Measurements from ENCODE around the gene COL4A2.

The COL4A2 gene

DNA sequence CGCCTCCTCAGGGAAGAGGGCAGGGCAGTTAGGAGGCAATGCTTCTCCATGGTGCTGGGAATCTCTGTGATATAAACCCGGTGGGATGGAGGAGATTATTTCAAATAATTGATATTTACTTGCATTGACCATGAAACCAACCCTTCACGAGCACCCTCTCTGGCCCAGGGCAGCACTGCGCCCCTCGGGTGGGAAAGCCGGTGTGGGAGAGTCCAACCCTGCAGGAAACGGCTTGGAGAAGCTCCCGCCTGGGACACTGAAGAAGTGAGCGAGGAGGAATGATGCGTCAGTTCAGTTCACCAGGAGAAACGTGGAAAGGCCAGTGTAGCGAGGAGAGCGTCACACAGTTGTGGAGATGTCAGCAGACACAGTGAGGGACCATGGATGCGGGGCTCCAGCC is 99.9 kb downstream of the COL4A2 start:
- no peak for DNase-seq

DNA sequence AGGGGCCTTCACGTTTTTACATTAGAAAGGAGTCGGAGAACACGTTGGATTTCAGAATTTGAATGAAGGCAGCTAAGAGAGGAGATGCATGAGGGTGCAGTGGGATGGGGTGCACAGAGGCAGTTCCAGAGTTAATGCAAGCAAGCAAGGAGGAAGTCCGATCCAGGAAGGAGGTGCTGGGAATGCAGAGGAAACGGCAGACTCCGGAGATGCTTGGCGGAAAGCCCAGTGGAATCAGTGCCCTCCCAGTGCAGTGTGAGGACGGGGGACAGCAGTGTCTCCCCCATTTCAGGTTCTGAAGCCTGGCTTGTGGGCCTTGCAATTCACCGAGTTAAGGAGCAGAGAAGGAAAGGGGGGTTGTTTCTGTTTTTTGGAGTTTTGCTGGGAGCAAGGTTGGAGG is 100.4 kb downstream of the COL4A2 start:
- DNase-seq: no peak

DNA sequence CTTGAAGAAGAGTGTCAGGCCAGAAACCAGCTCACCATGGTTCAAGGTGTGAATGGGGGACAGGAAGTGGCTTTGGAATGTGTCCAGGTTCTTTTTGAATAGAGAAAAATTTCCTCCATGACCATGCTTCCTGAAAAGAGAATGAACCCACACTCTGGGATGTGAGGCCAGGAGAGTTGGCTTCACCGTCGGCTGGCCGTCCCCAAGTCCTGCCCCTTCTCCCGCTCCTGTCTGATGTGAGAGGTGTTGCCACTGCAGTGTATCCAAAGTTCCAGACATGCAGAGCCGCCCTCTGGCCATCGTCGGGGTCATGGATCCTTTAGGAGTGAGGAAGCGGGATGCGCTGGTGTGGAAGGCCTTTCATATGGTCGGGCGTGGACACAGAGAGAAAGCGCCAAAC is 101.2 kb downstream of the COL4A2 start:
- DNase-seq: no peak

DNA sequence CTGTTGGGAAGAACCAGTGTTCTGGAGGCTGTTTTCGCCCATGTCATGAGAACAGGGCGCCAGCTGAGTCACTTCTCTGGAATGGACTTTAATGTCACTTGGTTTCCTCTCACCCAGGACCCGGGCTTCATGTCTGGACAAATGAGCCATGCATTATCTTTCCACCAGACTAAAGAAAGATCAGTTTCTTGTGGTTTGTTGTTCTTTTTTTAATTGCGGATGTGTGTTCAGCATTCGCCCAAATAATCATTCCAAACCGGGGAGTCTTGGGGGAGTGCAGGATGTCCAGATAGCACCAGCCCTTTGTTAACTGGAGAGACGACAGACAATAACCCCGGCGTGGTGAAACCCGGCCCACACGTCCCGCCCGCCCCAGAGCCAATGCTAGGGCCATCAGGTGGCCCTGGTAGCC is 102.5 kb downstream of the COL4A2 start:
- no peak for DNase-seq

DNA sequence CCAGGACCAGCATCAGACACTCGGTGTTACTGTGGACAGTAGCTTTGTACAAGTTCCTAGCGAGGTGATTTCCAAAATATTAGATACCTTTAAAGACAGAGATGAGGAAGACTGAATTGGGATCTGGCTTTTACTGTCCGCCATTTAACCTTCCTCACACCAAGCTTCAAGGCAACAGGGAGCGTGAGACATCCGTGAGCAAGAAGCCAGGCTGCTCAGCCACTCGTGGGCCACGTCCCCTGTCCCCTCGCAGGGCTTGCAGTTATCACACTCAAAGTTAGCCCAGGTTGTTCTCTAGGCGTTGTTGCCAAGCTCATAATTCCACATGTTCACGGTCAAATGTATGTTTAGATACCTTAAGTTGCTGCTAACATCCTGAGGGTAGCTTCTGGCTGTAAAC is 102.9 kb downstream of the COL4A2 start:
- no peak for DNase-seq

DNA sequence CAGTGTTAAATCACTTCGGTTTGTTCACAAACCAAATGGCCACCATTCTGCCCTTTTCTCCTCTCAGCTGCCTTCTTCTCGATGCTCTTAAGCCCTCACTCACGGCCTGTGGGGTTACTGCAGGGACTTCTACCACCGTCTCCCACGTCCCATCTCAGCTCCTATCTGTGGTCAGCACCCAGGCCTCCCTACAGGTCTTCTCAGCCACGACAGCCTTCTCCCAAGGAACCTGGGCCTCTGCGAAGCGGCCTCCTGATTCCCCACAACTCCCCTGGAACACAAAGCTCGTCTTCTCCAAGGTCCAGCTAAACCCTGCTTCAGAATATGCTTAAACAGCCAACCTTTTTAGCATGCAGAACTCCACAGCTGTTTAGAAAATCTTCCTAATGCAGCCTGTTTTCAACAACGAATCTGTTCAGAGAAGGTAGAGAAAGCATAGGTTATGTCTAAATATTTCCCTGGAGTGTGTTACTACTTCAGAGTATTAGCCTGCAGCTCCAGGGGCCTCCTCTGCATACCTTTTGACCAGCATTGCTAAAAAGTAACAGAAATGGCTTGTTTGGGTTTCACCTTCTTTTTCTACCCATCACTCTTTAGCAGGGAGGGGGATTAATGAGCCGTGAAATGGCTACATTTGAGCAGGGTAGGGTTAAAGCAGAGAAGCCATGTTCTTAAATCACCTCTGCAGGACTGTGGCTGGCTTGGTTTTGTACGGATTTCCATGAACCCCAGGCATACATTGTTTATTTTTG is 104.0 kb downstream of the COL4A2 start:
- DNase-seq: no peak

DNA sequence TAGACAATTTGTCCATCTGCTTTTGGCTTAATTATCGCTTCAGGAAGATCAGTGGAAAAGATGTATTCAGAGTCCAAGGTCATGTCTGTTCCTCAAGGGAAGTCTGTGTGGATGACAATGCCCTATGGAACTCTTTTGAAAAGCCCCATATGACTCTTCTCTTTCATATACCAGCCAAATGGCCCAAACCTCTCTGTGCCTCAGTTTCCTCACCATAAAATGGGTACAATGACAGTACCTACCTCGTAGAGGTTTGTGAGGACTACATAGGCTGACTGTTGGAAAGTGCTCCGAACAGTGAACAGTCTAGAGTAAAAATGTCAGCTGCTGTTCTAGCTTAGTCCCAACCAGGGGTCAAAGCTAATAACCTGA is 104.6 kb downstream of the COL4A2 start:
- DNase-seq: no peak

DNA sequence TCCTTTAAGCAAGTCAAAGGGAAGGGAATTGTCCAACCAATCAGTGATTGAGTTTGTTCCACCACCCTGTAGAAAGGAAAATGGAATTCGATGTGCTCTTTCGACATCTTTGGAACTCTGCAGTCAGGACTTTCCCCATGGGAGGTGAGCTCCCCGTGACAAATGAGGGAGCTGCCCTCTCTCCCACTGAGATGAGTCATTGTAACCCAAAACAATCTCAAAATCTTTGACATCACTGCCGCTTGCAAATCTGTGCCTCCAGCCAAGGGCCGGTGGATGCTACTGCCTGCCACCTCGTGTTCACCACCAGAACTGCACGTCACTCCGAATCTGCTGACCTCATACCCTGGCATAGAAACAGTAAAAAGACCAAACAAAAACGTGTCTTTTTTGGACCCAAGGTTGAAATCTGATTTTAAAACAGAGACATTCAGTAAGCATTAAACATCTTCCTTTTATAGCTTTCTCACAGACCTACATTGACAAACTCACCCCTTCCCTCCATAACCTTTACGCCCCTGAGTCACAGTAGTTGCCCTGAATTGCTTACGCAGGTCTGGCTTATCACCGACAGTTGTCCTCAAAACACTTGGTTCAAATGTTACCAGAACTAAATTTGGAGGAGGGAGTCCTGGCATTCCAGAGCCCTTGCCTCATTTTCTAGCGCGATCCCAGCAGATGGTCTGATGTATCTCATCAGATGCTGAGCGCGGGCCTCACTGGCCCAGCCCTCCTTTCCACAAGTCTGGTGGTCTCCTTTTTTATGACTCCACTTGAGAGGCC is 105.2 kb downstream of the COL4A2 start:
- DNase-seq: peak; percentile 66

DNA sequence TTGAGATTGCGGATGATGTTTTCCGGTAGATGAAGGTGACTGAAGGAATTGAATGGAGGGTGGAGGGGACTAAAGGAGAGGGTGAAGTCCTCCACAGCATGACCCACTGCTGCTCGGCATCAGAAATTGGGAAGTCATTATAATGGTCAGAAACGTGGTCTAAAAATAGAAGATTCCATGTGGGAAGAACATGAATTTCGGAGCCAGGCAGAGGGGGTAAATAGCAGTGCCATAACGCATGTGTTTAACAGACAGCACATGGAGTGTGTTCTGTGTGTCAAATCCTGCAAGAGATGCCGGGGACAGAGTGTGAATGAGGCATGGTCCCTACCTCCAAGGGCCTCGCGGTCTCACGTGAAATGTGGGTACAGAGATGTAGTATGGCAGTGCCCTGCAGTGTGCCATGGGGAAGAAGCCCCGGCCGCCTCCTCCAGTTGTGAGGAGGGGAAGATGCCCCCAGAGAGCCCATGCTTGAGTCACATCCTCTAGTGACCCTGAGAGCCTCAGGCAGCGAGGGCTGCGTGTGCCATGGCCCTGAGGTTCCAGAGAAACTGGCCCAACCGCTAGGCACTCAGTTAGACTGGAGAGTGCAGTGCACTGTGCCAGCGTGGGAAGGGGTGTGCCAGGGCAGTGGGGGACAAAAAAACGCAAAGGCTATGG is 106.1 kb downstream of the COL4A2 start:
- no peak for DNase-seq

DNA sequence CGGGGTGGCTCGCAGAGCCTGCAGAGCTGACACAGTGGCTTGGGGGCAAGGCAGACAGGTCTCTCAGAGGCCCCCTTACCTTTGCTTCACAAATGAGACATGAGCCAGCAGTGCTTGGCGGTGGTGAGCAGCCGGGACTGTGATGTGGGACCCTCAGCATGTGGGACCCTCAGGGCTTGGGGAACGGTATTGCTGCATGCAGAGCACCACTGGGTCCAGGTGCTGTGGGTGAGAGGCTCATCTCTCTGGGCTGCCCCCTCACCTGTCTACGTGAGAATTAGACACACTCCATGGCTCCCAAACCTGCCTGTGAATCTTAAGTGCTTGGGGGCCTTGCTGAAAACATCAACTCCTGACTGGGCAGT is 106.6 kb downstream of the COL4A2 start:
- no peak for DNase-seq

DNA sequence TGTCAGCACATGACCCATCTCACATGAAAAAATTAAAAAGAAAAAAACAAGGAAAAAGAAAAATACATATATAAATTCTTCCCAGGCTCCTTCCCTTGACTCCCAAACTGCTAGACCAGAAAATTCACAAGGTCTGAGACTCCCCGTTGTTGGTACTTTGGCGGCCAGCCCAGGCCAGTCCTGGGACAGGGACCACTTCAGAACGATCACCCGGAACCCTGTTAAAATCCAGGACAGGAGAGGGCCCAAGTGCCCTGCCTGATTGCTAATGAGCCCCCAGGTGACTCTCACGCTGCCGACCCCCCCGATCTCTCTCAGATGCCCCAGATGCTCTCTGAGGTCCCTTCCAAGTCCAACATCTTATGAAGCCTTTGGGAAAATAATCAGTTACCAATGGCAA is 107.2 kb downstream of the COL4A2 start:
- DNase-seq: no peak

DNA sequence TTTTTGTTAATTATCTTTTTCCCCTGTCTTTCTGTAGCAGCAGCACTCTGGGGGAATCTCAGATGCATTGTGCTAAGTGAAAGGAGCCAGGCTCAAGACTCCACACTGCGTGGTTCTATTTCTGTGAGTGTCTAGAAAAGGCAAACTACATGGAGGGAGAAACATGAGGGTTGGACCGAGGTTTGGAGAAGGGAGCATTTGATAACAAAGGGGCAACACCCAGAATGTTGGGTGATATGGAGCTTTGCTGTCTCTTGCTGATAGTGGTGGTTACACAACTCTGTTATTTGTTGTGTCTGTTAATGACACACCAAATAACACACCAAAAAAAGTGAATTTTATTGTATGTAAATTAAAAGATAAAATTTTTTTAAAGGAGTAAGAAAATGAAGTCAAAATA is 107.8 kb downstream of the COL4A2 start:
- no peak for DNase-seq

DNA sequence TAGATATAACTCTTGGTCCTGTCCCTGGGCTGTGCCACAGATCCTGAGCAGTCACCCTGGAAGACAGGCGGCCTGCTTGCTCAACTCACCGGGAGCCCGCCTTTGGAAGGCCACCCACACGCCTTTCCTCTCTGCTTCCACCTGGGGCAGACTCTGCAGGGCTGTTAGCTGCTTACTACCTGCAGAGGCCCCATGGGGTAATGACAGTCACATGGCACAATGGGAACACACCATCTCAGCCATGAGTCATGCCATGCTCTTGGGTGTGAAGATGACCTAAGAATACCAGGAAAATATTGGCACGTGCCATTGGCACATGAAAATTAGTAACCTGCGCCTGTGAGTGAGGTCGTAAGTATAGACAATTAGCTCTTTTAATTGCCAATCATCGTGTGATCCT is 108.6 kb downstream of the COL4A2 start:
- no peak for DNase-seq

DNA sequence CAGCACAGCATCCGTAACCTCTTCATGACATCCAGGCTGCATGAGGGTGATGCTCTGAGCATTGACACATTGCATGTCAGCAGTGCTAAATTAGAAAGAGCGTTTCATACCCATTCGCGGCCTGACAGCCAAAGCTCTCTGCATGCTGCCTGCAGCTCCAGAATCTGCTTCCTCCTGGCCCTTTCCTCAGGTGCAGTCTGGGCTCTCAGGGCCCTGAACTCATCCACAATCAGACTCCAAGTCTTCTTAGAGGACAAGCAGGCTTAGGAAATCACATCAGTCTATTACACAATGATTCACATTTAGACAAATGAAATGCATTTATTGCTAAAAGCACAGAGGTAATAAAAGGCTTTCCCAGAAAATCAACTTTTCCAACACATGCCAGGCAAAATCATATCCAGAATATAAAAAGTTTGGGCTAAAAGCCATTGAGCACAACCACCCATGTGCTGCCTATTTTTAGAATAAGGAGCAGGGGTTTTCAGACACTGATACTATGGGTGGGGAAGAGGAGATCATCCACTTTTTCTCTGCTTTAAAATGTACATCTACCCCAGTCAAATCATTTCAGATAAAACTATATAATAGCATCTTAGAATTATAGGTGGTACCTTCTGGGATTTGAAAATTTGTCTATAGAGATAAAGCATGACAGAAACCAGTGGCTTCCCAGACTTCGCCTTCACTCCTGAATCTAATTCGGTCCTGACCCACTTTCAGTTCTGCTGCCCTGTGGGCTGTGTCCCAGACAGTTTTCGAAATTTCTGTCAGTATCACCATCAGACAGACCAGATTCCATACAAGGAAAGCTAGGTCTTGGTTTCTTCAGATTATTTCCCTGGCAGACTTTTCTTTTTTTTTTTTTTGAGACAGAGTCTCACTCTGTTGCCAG is 109.3 kb downstream of the COL4A2 start:
- no peak for DNase-seq

DNA sequence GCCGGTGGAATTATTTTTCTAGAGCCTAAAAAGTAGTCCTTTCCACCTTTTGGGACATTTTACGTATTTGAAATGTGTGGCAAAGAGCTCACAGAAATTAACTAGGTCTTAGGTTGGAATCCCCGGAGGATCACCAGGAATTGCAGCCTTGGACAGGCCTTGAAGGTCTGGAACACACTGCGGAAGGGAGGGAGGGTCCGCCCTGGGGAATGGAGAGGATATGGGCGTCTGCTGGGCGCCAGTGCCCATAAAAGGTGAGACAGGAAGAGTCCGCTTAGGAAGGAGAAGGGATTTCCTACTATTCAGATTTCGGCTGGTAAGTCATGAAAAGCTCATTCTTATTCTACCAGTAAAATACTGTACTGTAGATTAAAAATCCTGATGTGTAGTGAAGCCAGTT is 111.9 kb downstream of the COL4A2 start:
- no peak for DNase-seq

DNA sequence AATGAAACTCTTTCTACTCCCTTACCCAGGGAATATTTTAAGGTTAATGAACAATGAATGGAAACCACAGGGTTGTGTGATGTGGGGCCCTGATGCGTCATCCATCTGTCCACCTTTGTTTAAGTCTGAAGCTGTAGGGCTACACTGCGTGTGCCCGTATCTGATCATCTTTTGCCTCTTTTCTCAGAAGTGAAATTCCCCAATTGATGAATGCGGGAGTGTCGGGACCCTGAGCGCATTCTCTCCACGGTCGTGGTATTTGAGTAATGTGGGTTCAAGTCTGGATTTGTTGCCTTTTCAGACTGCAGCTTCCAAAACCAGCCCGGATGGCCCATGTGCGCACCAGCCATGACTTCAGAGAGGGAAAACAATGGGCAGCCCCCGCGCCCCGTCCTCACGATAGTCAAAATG is 112.3 kb downstream of the COL4A2 start:
- no peak for DNase-seq

DNA sequence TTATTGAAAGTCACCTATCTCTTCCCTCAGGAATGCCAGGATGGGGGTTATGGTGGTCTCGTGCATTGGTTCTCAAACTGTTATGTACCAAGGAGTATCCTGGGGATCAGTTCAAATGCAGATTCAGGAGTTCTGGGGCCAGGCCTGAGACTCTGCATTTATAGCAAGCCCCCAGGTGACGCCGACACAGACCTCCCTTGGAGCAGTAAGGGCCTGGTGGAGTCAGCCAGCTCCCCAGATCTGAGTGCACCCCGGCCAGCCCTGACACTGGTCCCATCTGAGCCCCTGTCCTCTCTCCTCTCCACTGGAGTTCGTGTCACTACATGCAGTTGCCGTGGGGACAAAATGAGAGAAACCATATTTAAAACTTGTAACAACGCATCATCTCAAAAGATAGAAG is 112.9 kb downstream of the COL4A2 start:
- no peak for DNase-seq

DNA sequence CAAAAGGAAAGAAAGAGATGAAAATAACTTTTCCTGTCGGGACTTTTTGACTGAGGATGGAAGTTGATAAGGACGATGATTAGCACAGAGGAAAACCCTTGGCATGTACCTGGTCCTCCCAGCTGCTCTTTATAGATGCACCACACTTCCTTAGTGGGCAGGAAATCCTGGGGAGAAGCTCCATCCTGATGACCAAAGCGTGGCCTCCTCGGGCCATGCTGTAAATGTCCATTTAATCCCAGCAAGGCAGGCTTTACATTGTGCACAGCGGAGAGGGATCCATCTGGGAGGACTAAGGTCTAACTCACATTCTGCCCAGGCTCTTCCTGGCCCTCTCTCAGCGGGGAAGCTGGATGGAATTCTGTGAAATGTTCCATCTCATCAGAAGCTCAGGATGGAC is 113.5 kb downstream of the COL4A2 start:
- no peak for DNase-seq

DNA sequence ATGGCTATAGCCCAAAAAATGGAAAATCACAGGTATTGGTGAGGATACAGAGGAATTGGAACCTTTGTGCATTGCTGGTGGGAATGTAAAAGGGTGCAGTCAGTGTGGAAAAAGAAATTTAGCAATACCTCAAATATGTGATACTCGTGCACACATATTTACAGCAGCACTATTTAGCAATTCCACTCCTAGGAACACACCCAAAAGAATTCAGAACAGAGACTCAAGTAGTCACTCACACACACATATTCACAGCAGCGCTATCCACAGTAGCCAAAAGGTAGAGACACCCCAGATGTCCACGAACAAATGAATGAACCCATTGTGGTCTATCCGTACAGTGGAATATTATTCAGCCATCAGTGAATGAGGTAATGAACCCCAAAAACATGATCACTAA is 114.0 kb downstream of the COL4A2 start:
- DNase-seq: no peak

DNA sequence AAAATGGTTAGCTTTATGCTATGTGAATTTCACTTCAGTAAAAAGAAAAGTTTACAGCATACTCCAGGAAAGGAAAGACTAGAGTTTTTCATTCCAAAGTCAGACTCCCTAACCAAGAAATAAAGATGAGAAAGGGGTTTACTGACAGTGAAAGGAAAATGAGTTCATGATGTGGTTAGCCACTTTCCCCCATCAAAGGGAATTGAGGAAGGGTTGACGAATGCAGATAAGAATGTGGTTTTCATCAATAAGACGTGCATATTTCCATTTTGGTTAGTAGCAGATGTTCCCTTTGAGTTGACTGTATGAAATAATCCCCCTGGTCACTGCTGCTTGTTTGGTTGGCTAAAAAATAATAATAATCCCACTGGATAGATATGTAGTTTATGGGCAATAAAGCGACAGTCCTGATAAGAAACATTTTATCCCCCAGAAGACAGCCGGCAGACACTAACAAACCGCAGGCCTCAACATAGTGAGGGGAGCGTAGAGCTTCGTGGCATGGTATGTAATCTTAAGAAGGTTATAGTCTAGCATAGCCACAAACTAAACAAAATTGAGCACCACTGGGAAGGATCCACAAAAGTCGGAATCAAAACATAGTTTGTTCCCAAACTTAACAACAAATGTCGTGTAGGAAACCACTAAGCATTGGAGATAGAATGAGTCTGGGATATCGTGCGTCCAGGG is 114.8 kb downstream of the COL4A2 start:
- no peak for DNase-seq

DNA sequence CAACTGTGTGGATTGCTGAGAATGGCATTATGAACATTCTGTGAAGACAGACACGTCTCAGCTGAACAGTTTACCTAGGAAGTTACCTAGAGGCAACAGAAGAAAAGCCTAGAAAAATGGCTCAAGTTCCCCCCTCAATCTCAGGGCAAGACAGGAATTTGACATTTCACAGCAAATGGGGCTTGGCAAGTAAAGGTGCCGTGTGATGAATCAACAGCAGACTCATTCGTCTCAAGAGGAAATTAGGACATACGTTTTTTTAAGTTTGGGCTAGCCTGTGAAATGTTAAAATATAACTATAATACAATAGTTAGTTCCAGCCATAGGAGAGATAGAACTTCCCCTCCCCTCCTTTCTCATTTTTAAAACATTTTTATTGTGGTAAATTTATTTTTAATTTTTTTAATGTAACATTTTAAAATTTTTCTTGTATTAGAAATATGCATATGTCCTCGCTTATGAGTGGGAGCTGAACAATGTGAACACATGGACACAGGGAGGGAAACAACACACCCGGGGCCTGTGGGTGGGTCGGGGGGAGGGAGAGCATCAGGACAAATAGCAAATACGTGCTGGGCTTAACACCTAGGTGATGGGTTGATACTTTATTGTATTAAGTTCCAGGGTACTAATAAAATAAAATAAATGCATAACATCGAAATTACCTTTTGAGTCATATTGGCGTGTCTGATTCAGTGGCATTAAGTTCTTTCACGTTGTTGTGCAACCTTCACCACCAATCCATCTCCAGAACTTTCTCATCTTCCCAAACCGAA is 116.0 kb downstream of the COL4A2 start:
- no peak for DNase-seq
